ENCODE measurements around the gene SPAG17.

SPAG17 gene

DNA sequence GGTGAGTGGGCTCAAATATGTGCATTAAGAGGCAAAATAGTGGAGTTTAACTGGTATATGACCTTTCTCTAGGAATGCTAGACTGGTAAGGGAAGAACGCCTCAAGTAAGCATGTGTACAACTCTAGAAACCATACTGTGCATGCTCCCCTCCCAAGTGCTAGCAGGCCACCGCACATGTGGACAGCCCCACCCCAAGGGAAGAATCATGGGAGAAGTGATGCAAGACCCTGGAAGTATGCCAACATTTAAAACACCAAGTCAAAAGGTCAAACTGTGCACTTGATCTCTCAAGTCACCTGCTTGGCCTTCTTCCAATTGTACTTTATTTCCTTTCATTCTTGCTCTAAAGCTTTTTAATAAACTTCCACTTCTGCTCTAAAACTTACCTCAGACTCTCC is 135.0 kb downstream of the SPAG17 start:
- no peak for DNase-seq

GRCh38 chr1:118047650-118048224 is 137.3 kb downstream of the SPAG17 start:
- no peak for DNase-seq

DNA sequence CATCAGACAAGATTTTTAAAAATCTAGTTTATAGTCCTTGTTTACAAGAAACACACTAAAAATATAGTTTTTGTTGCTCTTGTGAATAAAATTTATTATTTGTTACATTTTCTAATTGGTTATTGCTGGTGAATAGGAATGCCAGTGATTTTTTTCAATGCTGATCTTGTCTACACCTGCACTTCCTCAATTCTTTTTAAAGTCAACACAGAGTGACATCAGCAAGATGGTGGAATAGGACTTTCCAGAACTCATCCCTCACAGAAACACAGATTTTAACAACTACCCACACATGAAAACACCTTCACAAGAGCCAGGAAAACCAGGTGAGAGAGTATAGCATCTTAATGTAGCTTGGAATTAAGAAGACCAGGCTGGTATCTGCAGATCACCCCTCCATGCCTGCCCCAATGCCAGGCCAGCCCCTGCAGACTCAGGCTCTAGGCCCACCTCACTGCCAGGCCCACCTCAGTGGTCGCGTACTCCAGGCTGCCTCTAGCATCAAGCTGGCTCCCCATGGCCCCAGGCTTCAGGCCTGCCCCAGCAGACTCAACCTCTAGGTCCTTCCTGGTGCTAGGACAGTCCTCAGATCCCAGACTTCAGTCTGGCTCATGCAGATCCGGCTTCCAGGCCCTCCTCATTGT is 137.9 kb downstream of the SPAG17 start:
- DNase-seq, result no peak

DNA sequence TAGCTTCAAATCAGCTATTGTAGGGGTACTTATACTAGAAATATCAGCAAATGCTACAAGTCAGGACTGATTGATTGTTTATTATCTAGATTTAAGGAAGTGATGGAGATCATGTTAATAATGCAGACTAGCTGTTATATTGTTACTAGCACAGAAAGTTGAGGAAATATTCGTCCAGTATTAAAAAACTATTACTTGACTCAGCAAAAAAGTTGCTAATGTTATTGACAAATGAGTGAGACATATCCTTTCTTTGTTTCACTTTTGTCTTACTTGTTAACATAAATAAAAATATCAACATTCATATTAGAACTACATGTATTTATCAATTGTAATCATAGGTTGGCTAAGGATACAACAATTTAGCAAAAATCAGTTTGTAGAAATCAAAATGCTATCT is 141.4 kb downstream of the SPAG17 start:
- no peak for DNase-seq

GRCh38 chr1:118042501-118042900 is 142.5 kb downstream of the SPAG17 start:
- no peak for DNase-seq

DNA sequence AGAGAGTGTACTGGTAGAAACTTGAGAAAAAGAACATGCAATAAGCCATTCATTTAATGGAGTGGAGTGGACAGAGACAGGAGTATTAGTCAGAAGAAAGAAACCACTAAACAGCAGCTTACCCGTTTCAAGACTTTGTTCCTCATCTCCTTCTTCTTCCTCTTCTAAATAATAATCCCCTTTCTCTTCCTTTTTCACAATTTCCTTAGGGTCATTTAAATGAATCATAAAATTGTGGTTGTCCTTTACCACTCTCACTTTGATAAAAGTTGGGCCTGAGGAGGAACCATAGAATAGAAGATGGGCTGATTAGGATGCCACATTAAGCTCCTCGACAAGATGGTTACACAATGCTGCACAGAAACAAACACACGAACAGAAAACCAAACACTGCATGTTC is 145.9 kb downstream of the SPAG17 start:
- DNase-seq, result no peak

DNA sequence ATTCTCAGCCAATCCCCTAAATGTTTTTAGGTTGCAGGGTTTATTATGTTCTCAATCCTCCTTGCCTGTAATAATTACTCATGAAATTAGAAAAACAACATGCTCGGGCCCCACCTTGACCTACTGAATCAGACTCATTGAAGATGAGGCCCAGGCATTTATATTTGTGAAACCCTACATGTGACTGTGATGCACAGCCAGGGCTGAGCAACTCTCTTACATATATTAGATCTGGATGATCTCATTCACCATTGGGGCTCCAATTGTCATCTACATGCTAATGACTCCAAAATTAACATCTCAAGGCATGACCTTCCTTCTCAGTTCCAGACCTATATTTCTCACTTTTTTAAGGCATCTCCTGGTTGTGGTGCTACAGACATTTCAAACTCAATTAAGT is 152.1 kb downstream of the SPAG17 start:
- DNase-seq, result no peak

DNA sequence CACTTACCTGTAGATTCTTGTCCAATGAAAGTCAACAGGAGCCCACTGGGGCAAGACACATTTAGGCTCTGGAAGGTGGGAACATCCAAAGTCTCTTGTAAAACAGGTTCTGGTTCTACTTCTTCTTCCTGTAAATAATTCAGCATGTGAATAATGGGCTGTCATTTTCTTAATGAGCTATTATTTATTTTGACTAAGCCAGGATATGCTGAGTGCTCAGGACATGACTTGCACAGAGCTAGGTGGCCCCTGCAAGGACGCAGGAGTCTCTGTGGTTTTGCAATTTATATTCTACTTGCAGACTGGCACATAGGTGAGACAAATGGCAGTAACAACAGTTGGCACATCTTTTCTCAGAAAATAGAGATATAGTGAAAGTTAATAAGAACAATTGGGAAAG is 156.8 kb downstream of the SPAG17 start:
- no peak for DNase-seq

- no peak for DNase-seq
These were observed 161.8 kb downstream of the SPAG17 start for GRCh38 chr1:118023199-118023598.

- no peak for DNase-seq
These were observed 163.4 kb downstream of the SPAG17 start for GRCh38 chr1:118021668-118022067.

DNA sequence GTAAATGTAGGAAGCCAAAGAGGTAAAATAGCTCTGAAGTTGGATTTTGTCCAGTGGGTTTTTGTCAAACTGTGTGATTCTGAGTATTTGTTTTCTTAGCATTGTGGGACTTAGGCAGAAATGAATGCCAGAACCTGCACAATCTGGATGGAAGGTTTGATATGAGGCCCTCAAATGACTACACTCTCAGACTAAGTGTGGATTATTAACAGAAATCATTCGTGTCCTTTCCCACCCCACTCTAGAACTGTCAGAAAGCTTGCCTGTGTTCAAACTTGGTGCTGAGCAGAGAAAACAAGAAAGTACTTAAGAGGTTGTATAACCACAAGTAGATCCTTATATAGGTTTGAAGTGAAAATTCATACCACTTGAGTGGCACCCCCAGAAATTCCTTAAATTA is 167.0 kb downstream of the SPAG17 start:
- no peak for DNase-seq

DNA sequence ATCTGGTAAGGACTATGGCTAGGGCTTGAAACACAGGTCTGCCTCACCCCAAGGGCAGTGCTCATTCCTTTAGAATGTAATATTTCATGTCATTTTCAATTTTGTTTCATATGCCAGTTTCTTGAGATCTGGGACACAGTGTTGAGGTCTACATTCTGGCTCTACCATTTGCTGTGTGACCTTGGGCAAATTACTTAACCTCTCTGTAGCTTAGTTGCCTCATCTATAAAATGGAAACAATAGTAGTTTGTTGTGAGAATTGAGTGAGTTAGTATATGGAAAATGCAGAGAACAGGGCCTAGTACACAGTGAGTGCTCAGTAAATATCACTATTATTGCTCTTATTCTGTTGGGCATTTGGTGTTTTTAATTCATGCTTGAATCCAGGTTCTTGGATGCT is 171.1 kb downstream of the SPAG17 start:
- no peak for DNase-seq

- no peak for DNase-seq
These were observed 171.7 kb downstream of the SPAG17 start for GRCh38 chr1:118013336-118013735.

DNA sequence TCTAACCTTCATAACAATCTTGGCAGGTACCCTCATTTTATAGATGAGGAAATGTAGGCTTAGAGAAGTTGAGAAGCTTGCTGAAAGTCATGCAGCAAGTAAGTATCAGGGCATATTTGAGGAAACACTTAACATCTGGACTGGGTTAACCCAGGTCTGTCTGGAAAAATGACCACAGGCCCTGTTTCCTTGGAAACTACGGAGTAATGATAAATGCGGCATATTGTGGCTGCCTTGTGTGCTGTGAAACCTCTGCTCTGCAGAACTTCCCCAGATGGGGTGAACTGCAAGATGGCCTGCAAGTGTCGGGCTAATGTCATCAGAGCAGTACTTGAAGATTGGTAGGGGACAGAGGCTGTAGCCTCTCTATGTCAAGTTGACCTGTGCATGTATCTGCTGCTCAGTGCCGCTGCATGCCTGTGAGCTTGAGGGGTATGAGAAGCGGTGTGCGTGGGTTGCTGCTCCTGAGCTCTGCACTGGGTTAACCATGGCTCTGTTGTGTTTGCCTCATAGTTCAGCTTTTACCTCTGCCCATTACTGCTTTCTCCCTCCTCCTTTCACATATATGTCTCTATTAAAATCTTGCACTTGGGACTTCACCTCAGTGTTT is 172.4 kb downstream of the SPAG17 start:
- no peak for DNase-seq

DNA sequence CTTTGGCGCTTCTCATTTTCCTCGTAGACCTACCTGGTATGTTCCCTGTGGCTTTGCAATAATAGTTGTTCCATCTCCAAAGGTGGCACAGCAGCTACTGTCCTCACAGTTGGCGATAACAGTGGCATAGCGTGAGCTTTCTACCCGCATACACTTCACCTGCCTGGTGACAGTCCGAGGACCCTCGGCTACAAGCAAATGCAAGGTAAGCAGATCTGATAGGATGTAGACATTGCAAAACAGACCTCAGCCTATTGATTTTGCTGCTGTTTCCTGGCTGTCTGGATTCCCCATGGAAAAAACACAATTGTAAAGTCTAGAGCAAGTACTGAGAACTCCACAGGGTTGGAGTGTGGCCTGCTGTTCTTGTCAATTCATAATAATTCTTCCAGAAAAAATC is 177.0 kb downstream of the SPAG17 start:
- DNase-seq, result no peak

DNA sequence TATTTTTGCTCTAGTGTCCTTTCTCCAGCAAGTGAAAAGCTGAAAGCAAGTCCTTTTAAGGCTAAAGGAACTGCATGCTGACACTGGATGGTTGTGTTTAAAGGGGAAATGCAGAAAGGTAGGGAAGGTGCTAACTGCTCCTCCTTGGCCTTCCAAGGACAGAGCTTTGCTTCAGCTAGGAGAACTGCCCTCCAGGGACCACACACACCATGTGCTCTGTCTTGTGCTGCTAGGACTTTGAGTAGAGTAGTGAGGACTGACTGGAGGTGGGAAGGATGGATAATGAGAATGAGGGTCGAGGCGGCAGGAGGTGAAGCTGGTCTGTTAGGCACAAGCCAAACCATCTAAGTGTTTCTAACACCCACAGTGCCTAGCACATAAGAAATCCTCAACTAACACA is 177.6 kb downstream of the SPAG17 start:
- DNase-seq, result no peak

DNA sequence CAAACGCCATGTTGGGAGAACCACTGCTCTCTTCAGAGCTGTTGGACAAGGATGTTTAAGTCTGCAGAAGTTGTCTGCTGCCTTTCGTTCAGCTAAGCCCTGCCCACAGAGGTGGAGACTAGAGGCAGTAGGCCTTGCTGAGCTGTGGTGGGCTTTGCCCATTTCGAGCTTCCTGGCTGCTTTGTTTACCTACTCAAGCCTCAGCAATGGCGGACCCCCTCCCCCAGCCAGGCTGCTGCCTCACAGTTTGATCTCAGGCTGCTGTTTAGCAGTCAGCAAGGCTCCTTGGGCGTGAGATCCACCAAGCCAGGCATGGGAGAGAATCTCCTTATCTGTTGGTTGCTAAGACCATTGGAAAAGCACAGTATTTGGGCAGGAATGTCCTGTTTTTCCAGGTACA is 180.7 kb downstream of the SPAG17 start:
- DNase-seq, result no peak

- DNase-seq, result no peak
These were observed 199.1 kb downstream of the SPAG17 start for GRCh38 chr1:117985973-117986372.

DNA sequence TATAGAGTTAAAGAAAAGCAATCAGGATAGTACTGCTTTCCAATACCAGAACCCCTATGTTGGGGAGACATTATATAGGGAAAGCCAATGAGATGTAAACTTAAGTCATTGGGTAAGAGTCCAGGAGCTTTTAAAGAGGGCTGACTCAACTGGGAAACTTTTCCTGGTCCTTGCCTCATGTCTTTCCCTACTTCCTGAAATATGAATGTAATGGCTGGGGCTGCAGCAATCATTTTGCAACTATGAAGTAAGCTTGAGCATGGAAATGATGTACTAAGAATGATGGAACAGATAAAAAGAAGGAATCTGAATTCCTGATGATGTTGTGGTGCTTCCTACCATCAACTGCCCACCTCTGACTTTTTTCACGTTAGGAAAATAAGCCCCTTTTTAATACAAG is 199.8 kb downstream of the SPAG17 start:
- no peak for DNase-seq

DNA sequence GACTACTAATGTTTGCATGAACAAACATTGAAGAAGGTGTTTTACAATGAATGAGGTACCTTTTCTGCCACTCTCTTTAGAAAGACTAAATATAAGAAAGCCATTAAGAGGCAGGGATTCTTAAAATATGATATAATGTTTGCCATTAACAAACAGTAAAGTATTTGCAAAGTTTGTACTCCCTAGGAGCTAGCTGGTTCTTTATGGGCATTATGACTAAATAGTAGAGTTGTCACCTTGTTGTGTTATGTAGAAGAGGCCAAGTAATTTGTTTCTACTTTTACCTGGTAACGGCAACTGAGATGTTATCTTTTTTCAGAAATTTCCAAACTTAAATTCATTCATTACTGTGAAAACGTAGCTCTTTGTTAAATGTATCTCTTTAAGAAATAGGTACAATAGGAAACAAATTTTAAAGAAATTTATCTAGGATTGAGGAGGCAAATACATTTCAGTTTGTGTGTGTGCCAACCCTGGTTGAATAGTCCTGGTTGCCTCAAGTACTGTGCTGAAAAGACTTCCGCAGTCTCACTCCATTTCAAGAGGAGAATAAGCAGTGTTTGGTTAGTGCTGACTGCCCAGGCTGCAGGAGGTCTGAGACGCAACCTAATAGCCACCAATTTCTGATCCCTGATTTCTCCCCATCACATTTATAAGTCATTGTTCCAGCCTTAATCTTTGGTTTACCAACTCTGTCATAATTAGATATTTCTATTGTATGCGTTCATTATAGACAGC is 203.4 kb downstream of the SPAG17 start:
- no peak for DNase-seq

GRCh38 chr1:117976381-117976780 is 208.6 kb downstream of the SPAG17 start:
- DNase-seq, result no peak

DNA sequence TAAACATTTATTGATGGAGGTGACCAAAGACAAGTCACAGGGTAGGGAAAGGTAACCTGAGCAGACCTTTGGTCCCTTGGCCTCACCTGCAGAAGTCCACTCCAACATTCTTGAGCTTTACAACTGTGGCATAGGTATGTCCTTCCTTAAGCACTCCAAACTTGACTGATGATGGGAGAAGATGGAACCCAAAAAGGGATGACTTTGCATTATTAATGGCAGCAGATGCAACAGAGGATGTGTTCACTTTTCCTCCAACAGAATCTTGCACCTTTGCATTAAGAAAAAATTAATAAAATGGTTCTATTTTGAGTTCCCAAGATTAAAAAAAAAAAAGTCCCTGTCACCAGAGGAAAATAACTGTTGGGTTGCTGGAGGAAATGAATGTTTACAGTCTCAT is 213.3 kb downstream of the SPAG17 start:
- no peak for DNase-seq

DNA sequence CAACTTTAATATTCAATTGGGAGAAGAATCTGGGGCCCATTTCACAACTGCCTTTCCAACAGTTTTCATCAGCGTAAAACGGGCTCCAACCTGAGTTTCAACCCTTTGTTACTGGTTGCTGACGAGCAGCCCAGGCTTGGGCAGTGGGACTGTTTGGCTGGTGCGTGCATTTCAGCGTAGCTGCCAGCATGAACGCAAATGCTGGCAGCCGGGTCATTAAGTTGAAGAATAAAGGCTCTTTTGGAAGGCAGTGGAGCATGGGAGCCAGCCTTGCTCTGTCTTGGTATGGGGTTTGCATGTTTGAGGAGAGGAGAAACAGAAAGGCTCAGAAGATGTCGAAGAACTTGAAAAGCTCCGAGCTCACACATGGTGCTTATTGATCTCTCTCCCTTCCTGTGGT is 214.8 kb downstream of the SPAG17 start:
- no peak for DNase-seq

GRCh38 chr1:117967881-117968280 is 217.1 kb downstream of the SPAG17 start:
- no peak for DNase-seq
